GM20431 (cell line): Measurements from ENCODE around the gene ANKRD36B.
"Not testable (repeated sequence)": the region's sequence is repeated elsewhere in the genome, so short reads cannot be mapped to it uniquely, and the experiment has no call there.

Experiments
- in situ Hi-C: fragments of 300-500 bp; cut with MseI, MboI; formaldehyde crosslinking; loops from one replicate; pipeline ENCODE4 v1.15.0; 2020; ENCODE audit warnings: low sequenced_read_pairs; ENCODE audit not compliant: unreplicated experiment

The ANKRD36B gene

GRCh38 chr2:97589598-97590510 lies at the start of gene ANKRD36B:
TSS of gene ANKRD36B (minus strand) at chr2:97589877. CDS start at chr2:97589685, 192 bp downstream.
- in situ Hi-C loops, result not testable (repeated sequence)

- in situ Hi-C loops, result not testable (repeated sequence)
Measured at GRCh38 chr2:97626049-97626430, 36.4 kb upstream of the ANKRD36B start.

- in situ Hi-C loops, result not testable (repeated sequence)
Measured at GRCh38 chr2:97625354-97626048, 35.8 kb upstream of the ANKRD36B start.

DNA sequence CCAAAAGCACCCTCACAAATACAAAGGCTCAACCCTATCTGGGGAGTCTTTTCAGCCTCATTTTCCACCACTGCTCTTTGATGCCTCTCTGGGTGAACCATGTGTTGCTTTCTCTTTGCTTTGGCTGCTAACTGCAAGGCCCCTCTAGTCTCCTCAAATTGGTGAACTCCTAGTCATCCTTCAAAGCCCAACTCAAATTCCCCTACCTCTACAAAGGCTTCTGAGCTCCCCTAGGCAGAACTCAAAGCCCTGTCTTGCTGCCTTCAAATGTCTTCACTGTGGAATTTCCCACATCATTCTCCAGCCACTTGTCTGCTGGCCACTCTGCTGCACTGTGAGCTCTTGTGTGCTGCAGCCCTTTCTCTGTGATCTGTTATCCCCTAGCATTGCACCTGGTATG lies 33.3 kb upstream of the ANKRD36B start:
- in situ Hi-C loops, result not testable (repeated sequence)

DNA sequence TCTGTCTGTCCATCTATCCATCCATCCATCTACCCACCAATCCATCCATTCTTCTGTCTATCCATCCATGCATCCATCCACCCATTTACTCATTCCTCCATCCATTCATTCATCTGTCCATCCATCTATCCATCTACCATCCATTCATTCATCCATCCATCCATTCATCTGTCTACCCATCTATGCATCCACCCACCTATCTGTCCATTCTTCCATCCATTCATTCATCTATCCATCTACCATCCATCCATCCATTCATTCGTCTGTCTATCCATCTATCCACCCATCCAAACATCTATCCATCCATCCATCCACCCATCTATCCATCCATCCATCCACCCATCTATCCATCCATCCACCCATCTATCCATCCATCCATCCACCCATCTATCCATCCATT lies 30.8 kb upstream of the ANKRD36B start:
- in situ Hi-C loops, result not testable (repeated sequence)

GRCh38 chr2:97618939-97619827 lies 29.5 kb upstream of the ANKRD36B start:
- in situ Hi-C loops, result not testable (repeated sequence)

GRCh38 chr2:97617911-97618310 lies 28.2 kb upstream of the ANKRD36B start:
- in situ Hi-C loops, result no loop called here

GRCh38 chr2:97615746-97616145 lies 26.1 kb upstream of the ANKRD36B start:
- in situ Hi-C loops, result not testable (repeated sequence)

- in situ Hi-C loops, result not testable (repeated sequence)
Measured at GRCh38 chr2:97611895-97612294, 22.2 kb upstream of the ANKRD36B start.

GRCh38 chr2:97608745-97609144 lies 19.1 kb upstream of the ANKRD36B start:
- in situ Hi-C loops, result not testable (repeated sequence)

DNA sequence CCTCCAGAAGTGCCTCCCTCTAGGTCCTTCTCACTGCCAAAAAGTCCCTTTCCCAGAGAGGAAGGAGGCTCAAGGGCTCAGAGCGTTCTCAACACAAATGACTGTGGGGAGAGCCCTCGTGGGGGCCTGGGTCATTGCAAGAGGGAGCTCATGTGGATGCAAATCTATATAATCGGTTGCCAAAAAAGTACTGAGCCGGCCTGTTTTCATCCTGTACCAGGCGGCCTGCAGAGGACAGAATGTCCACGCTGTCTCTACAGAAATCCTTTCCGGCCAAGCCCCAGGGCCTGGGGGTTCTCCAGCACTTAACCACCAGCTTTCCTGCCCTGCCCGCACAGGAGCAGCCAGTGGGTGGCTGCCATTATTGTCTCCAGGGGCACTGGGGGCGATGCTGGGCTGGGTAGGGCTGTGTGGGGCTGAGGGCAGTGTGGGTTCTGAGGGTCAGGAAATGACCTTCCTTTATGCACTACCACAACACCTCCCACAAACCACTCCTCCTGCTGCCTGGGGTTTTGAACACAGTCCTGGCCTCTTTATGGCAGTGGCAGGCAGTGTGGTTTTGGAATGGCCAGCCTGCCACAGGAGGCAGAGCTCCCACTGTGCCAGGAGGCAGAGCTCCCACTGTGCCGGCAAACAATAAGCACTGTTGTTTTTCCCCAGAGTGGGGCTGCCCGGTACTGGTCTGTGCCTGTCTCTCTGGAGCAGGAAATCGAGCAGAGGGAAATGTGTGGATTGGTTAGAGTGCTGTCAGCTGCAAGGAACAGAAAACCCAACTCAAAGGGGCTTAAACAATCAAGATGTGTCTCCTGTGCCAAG lies 16.1 kb upstream of the ANKRD36B start:
- in situ Hi-C loops, result not testable (repeated sequence)

- in situ Hi-C loops, result not testable (repeated sequence)
Measured at GRCh38 chr2:97605109-97605508, 15.4 kb upstream of the ANKRD36B start.

DNA sequence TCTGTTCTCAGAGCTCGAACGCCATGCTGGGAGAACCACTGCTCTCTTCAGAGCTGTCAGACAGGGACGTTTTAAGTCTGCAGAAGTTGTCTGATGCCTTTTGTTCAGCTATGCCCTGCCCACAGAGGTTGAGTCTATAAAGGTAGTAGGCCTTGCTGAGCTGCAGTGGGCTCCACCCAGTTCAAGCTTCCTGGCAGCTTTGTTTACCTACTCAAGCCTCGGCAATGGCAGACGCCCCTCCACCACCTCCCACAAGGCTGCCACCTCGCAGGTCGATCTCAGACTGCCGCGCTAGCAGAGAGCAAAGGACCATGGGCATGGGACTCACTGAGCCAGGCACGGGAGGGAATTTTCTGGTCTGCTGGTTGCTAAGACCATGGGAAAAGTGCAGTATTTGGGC lies 11.9 kb upstream of the ANKRD36B start:
- in situ Hi-C loops, result not testable (repeated sequence)

DNA sequence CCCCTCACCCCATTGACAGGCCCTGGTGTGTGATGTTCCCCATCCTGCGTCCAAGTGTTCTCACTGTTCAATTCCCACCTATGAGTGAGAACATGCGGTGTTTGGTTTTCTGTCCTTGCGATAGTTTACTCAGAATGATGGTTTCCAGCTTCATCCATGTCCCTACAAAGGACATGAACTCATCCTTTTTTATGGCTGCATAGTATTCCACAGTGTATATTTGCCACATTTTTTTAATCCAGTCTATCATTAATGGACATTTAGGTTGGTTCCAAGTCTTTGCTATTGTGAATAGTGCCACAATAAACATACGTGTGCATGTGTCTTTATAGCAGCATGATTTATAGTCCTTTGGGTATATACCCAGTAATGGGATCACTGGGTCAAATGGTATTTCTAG lies 6.5 kb upstream of the ANKRD36B start:
- in situ Hi-C loops, result not testable (repeated sequence)

GRCh38 chr2:97593520-97593919 lies 3.8 kb upstream of the ANKRD36B start:
- in situ Hi-C loops, result not testable (repeated sequence)

GRCh38 chr2:97590515-97591394 lies 1.1 kb upstream of the ANKRD36B start:
- in situ Hi-C loops, result not testable (repeated sequence)

- in situ Hi-C loops, result not testable (repeated sequence)
Measured at GRCh38 chr2:97589257-97589597, 450 bp downstream of the ANKRD36B start.

DNA sequence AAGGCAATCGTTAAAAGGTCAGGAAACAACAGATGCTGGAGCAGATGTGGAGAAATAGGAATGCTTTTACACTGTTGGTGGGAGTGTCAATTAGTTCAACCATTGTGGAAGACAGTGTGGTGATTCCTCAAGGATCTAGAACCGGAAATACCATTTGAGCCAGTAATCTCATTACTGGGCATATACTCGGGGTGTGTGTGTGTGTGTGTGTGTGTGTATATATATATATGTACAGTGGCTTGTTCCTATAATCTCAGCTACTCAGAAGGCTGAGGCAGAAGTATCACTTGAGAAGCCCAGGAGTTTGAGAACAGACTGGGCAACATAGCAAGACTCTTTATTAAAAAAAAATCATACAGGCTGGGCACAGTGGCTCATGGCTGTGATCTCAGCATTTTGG lies 24.0 kb downstream of the ANKRD36B start:
- in situ Hi-C loops, result not testable (repeated sequence)

GRCh38 chr2:97552406-97552805 lies 37.3 kb downstream of the ANKRD36B start:
- in situ Hi-C loops, result not testable (repeated sequence)
